NCI-H1417 (cell line): ENCODE measurements around the gene MAP3K13.
A peak's percentile ranks its signal among the peaks of the same experiment; 100 is the strongest.
"Not testable (repeated sequence)": the region's sequence is repeated elsewhere in the genome, so short reads cannot be mapped to it uniquely, and the experiment has no call there.

Experiments used
- DNase-seq, 3 experiments: peaks; one replicate each; lab custom pipeline; 2025; lab: John Stamatoyannopoulos, UW

MAP3K13 gene

GRCh38 chr3:185341616-185342458 lies 21.1 kb upstream of the MAP3K13 start:
- DNase-seq = no peak

GRCh38 chr3:185342459-185343174 lies 20.3 kb upstream of the MAP3K13 start:
- no peak for DNase-seq

- no peak for DNase-seq
Measured at GRCh38 chr3:185347399-185347798, 15.5 kb upstream of the MAP3K13 start.

DNA sequence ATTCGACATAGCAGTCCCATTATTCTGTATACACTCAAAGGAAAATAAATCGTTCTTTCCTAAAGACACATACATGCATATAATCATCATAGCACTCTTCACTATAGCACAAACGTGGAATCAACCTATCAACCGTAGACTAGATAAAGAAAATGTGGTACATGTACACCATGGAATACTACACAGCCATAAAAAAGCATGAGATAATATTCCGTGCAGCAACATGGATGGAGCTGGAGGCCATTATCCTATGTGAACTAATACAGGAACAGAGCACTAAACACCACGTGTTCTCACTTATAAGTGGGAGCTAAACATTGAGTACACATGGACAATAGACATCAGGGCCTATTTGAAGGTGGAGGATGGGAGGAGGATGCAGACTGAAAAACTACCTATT lies 12.1 kb upstream of the MAP3K13 start:
- no peak for DNase-seq

DNA sequence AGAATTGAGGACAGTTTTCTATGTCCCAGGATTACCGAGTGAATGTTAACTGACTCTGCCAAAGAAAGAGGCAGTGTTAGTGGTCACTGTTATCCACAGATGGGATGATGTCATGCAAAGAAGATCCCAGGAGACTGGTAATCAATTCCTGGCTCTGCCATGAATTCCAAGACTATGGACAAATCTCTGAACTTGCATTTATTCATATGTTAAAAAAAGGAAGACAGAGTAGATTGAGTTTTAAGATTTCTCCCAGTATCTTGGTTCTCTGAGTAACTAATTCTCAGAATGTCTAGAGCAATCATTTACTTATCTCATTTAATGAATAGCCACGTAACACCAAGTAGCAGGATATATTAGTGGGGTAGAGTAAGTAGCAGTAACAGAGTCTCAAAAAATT lies 11.5 kb upstream of the MAP3K13 start:
- DNase-seq = no peak

DNA sequence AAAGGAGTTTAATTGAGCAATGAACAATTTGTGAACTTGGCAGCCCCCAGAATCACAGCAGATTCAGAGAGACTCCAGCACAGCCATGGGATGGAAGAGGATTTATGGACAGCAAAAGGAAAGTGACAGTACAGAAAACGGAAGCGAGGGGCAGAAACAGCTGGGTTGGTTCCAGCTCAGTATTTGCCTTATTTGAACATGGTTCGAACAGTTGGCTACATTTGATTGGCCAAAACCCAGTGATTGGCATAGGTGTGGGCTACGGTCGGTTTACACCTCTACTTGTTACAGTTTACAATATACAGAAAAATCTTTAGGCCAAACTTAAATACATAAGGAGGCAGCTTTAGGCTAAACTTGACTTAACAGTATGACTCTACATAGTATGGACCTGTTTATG lies 9.7 kb upstream of the MAP3K13 start:
- DNase-seq = no peak

DNA sequence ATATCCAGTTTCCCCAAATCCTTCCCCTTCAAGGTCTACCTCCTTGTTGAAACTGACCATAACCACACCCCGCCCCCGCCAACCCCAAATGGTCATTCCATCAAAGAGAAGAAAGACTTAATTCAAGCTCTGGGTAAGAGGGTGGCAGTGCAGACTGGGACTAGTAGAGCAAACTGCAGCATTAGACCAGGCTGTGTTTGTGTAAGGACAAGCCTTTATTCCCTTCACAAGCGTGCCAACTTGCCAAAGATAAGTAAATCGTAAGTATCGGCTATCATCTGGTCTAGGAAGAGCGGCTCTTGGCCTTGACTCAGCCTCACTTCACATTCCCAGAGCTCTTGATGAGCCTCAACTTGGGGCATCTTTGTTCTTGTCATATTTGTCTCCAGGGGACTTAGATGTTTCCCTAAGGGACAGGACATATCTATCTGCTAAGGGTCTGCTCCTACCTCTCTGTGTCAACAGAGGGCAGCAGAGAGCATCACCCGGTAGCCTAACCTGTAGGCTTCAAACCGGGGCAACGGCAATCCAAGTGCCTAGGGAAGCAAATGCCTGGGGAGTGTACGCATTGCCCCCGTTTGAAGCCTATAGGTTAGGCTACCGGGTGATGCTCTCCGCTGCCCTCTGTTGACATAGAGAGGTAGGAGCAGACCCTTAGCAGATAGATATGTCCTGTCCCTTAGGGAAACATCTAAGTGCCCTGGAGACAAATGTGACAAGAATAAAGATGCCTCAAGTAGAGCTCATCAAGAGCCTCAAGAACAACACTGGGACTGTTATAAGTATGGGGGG lies 8.9 kb upstream of the MAP3K13 start:
- DNase-seq = peak; percentile 71 to 96 (median 86)

DNA sequence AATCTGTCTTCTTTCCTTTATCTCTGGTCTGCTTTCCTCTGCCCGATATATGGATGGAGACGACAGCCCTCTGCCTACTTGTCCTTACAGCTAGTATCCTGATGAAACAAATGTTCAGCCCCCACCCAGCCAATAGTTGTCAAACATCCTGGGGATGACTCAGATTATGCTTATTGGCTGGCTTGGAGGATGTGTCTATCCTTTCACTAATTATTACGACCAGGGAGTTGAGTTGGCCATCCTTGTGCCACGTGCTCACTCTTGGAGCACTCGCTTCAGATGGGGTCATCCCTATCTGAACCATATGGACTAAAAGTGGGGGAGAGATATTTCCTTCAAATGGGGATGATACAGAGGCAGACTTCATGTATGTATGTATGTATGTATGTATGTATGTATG lies 6.4 kb upstream of the MAP3K13 start:
- no peak for DNase-seq

DNA sequence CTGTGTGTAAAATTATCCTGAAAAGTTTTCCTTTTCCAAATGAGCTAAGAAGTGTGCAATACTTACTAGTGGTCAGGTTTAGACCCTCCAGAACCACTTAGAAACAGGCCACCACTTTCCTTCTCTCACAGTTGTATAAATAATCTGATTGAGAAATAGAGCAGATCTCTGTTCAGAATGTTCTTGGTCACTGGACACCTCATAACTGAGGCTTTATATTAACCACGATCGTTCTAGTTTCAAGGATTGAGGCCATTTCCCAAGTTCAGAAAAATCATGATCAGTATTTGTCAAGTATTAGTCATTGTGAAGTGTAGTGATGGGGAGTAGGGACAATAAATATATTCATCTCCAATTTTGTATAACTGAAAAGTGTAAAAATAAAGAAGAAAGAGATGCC lies 1.0 kb upstream of the MAP3K13 start:
- DNase-seq = no peak

DNA sequence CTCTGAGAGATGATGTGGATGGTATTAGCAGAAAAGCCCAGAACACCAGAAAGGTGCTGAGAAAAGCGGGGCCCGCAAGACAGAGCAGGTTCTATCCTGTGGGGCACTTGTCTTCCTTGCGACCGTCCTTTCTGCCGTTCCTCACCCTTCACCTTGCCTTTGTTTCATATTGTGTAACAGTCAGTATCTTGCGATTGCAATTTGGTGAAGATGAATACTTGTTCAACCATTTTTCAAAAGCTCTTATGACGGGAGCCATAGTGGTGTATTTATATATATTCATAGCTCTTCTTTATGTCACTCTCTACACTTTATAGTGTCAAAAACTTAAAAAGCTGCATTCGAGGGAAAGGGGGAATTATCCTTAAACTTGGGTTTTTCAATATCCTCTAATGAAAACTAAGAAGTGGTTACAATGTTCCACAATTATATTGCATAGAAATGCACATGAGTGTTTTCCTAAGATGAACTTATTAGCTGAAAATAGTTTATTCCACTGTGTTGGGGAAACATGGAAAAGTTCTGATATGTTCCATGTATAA lies 797 bp downstream of the MAP3K13 start:
- DNase-seq = peak in 1 of 3 experiments; percentile 62

DNA sequence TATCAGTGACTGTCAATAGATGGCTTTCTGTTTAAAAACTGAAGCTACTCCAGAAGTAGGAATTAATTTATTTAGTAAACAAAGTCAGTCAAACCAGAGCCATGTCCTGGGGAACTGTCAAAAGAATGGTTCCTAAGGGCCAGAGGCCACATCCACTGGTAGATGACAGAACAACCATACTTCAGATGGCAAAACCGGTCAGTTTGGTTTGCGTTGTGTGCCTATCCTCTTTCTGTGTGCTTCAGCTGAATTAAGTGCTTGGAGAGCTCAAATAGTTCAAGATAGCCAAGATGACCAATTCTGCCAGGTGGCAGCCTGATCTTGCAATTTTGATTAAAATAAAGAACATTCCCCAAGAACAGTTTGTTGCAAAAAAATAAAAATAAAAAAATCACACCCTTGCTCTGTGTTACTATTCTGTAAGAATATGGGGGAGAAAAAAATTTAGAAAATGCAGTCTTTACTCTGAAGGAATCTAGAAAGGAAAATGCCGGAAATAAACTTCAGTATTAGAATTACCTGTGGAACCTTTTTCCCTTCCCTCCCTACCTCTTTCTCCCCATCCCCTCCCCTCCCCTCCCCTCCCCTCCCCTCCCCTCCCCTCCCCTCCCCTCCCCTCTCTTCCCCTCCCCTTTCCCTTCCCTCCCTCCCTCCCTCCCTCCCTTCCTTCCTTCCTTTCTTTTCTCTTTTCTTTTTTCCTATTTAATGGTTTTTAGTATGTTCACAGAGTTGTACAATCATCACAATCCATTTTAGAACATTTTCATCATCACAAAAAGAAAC lies 2.5 kb downstream of the MAP3K13 start:
- DNase-seq = peak in 2 of 3 experiments; percentile 58 to 86

DNA sequence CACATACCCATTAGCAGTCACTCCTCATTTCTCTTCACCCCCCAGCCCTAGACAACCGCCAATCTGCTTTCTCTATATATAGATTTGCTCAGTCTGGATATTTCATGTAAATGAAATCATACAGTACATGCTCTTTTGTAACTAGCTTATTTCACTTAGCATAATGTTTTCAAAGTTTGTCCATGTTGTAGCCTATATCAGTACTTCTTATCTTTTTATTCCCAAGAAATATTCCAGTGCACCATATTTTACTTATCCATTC lies 3.1 kb downstream of the MAP3K13 start:
- DNase-seq = no peak

DNA sequence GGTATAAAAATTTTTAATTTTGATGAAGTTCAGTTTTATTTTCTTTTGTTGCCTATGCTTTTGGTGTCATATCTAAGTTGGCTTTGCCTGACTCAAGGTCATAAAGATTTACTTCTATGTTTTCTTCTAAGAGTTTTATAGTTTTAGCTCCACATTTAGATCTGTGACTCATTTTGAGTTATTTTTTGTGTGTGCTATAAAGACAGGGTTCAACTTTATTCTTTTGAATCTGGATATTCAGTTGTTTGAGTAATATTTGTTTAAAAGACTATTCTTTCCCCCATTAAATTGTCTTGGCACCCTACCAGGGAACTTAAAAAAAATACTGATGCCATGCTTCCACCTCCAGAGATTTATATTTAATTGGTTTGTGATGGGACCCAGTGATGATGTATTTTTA lies 4.0 kb downstream of the MAP3K13 start:
- DNase-seq = no peak

DNA sequence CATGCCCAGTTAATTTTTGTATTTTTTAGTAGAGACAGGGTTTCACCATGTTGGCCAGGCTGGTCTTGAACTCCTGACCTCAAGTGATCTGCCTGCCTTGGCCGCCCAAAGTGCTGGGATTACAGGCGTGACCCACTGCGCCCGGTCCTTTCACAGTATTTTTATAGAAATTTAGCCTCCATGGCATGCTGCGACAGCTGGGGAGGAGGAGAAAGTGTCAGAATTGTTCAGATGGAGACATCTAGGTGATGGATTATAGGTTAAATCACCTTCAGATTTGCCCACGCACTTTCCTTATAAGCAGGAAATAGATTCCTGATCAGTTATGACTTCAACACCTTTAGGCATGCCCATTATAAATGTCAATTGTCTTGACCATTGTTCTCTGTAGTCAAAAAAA lies 7.4 kb downstream of the MAP3K13 start:
- not testable (repeated sequence) for DNase-seq

DNA sequence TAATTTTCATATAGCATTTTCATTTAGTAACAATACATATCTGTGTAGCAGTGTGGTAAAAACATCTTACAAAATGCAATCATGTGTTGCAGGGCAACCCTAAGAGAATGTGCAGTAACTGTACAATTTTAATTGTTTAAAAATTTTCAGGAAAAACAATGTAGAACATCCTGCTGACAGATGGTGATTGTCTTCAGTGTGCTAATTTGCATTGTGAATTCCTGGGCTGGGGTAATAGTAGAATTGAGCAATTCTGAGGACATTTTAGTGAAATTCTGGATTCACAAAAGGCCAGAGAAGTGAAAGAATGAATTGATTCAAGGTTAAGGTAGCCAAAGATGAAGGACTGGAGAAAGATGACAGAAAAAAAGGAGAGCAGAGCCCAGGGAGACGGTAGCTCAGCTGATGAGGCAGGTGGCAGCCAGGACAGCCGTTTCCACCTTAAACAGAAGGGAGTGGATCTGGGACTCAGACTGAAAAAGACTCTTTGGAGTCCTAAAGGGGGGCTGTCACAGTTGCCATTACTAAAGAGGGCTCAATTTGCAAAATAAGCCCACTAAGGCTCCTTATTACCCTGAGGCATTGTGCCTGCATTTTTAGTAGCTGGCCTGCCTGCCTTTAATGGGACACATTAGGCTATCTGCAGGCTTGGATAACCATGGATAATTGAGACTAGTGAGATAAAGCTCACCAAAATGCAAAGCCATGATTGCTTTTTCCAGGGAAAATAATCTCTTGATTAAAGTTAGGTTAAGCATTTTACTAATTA lies 8.6 kb downstream of the MAP3K13 start:
- no peak for DNase-seq

- no peak for DNase-seq
Measured at GRCh38 chr3:185381320-185382058, 18.6 kb downstream of the MAP3K13 start.

- no peak for DNase-seq
Measured at GRCh38 chr3:185382154-185382553, 19.2 kb downstream of the MAP3K13 start.

DNA sequence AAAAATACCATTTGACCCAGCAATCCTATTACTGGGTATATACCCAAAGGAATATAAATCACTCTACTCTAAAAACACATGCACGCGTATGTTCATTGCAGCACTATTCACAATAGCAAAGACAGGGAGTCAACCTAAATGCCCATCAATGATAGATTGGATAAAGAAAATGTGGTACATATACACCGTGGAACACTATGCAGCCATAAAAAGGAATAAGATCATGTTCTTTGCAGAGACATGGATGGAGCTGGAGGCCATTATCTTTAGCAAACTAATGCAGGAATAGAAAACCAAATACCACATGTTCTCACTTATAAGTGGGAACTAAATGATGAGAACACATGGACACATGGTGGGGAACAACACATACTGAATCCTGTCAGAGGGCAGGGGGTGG lies 23.6 kb downstream of the MAP3K13 start:
- DNase-seq = not testable (repeated sequence)

- DNase-seq = no peak
Measured at GRCh38 chr3:185387646-185388045, 24.7 kb downstream of the MAP3K13 start.

DNA sequence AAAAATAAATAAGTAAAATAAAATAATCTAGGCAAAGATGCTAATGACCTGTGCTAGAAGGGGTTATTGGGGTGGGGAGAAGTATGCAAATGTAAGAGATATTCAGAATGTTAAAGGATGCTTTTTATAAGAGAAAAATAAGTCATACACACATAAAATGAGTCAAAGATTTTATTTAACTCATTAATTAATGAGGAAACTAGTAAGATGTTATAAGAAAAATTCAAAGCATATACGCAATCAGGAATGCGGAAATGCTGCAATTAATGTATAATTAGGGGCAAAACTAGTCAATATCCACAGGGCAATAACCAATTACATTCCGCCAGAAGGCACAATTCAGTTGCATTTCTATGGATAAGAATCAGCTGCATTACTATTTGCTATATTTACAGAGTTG lies 30.1 kb downstream of the MAP3K13 start:
- DNase-seq = no peak
